A673 (cell line): ENCODE results near the gene ZSCAN30. TPM values are rescaled to one million over a fixed set of nuclear protein-coding genes. Genes with fewer than 3 reads are reported as not detected.

Experiments
- Bru-seq: library from RNA; stranded (reverse); fragments of 400-500 nt; gene quantifications from one replicate; lab custom pipeline; 2021; lab: Mats Ljungman, UMichigan
- BruChase-seq, 2 experiments: library from RNA; stranded (reverse); fragments of 400-500 nt; gene quantifications; one replicate each; lab custom pipeline; 2021; lab: Mats Ljungman, UMichigan
- BruUV-seq: library from RNA; stranded (reverse); fragments of 400-500 nt; replicated peaks from 2 replicates; lab custom pipeline; 2021; lab: Mats Ljungman, UMichigan
- CTCF ChIA-PET: fragments of 300-600 bp; sonication (Branson Sonifier 250); formaldehyde crosslinking; loops from one replicate; lab custom pipeline; 2022; ENCODE audit warnings: antibody characterized with exemption; lab: Charles Lee
- POLR2A ChIA-PET: fragments of 300-600 bp; sonication (Branson Sonifier 250); formaldehyde crosslinking; loops from one replicate; lab custom pipeline; 2022; ENCODE audit warnings: antibody characterized with exemption; ENCODE audit not compliant: low non-redundant PET; lab: Charles Lee
- DNase-seq: peaks from one replicate; pipeline ENCODE4 v3.0.0-alpha.2; 2015; ENCODE audit warnings: low spot score
- H3K27ac ChIP-seq: fragments of 200-600 bp; sonication (generic); 2 replicates; pipeline ENCODE4 v1.5.1; 2016; ENCODE audit warnings: mixed run types, low read depth, mild to moderate bottlenecking, mixed read lengths, antibody characterized with exemption, low read length; ENCODE audit not compliant: poor library complexity, severe bottlenecking
- H3K27me3 ChIP-seq: fragments of 200-600 bp; sonication (generic); replicated peaks from 2 replicates; pipeline ENCODE4 v1.6.1; 2017; ENCODE audit warnings: mixed run types, low read depth, mild to moderate bottlenecking, mixed read lengths, antibody characterized with exemption, low read length; ENCODE audit not compliant: insufficient read depth, poor library complexity
- H3K36me3 ChIP-seq: fragments of 200-600 bp; sonication (generic); 2 replicates; pipeline ENCODE4 v1.6.1; 2016; ENCODE audit warnings: mixed run types, mild to moderate bottlenecking, mixed read lengths, antibody characterized with exemption, low read length; ENCODE audit not compliant: insufficient read depth, poor library complexity, severe bottlenecking
- H3K4me1 ChIP-seq: fragments of 200-600 bp; sonication (generic); 2 replicates; pipeline ENCODE4 v1.6.1; 2017; ENCODE audit warnings: mixed run types, mild to moderate bottlenecking, mixed read lengths, antibody characterized with exemption, low read length; ENCODE audit not compliant: insufficient read depth, poor library complexity, severe bottlenecking
- H3K4me3 ChIP-seq: fragments of 200-600 bp; sonication (generic); 2 replicates; pipeline ENCODE4 v1.5.1; 2016; ENCODE audit warnings: low read depth, mixed run types, mild to moderate bottlenecking, mixed read lengths, low read length; ENCODE audit not compliant: poor library complexity, severe bottlenecking
- H3K9me3 ChIP-seq: fragments of 200-600 bp; sonication (generic); 2 replicates; pipeline ENCODE4 v1.6.1; 2016; ENCODE audit warnings: mixed run types, low read depth, mild to moderate bottlenecking, mixed read lengths, antibody characterized with exemption, low read length; ENCODE audit not compliant: poor library complexity, severe bottlenecking
- EZH2 ChIP-seq: fragments of 200-600 bp; sonication (generic); IDR thresholded peaks from 2 replicates; pipeline ENCODE4 v1.6.1; 2017; ENCODE audit warnings: borderline replicate concordance, low read depth, mild to moderate bottlenecking, mixed read lengths, antibody characterized with exemption, low read length; ENCODE audit not compliant: poor library complexity, severe bottlenecking
- intact Hi-C: fragments of 100-400 bp; cut with micrococcal nuclease; formaldehyde crosslinking; loops from one replicate; pipeline ENCODE4 v1.10.0; 2022; ENCODE audit not compliant: unreplicated experiment
- long read RNA-seq: library from polyadenylated mRNA; stranded (forward); transcript quantifications from one replicate; pipeline ENCODE4 v2.0.0, GENCODE V29; 2022
- total RNA-seq: library from RNA; stranded (reverse); gene quantifications from 2 replicates; pipeline ENCODE4 v1.2.3, GENCODE V29; 2021
- TF ChIP-seq, protein P1 (sequence below): fragments of 300-800, 200-600 bp; sonication (generic); conservative IDR thresholded peaks from 2 replicates; pipeline ENCODE4 v1.5.1; 2017; ENCODE audit warnings: low read depth, mild to moderate bottlenecking, antibody characterized with exemption, low read length, moderate library complexity, mixed read lengths

The ZSCAN30 gene
- total RNA-seq = 17.0 and 18.1 TPM in 2 replicates
- percentile 63 among the genes with signal in this experiment for Bru-seq, nascent RNA
- percentile 73 among the genes with signal in this experiment for BruChase-seq, experiment 1, labeled RNA remaining after a 2-hour chase
- BruChase-seq, experiment 2, labeled RNA remaining after a 6-hour chase = percentile 68 among the genes with signal in this experiment
- long read RNA-seq, full-length matches to known transcripts = 2 of 13 reads
- long read RNA-seq, partial matches to known transcripts = 3 of 13 reads
- long read RNA-seq, other reads (novel, unspliced or antisense) = 8 of 13 reads

DNA sequence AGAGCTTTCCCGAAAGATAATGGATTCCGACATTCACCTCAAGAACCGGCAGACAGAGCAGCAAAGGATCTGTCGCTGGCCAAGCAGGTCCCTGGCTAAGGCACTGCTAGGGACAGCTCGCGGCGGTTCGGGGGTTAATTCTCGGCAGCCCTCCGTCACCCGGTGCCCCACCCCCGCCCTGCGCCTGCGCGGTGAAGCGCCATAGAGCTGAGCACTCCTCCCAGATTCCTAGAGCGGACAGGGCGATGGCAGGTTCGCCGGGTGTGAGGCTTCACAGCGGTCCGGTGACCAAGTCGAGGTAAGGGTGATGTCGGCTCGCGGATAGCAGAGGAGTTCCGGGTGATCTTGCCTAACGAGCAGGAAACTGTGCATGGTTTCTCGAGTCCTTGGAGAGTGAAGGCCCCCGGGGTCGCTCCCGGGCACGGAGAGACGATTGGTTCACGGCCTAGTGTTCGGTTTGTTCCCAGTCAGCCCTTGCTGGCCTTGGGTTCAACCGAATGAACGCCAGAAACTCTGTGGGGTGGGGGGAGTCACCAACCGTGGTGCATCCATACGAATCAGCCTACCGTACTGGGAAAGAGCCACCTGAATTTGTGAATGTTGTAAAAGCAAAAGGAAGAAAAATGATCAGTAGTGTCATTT lies at the start of gene ZSCAN30:
ZSCAN30 (minus strand) TSS at position 136 of the 642 bp plus-strand sequence. CDS start 25,877 bp downstream, outside the sequence.
- POLR2A ChIA-PET = no interaction called here
- CTCF ChIA-PET = no interaction called here
- peak; percentile 97 for DNase-seq
- Histone ChIP-seq H3K4me1 (peaks cover 6% of the 10 kb centered on the region), H3K4me3 (peak within 1 kb of the TSS; percentile 78), H3K36me3 (peaks cover 8% of the 10 kb centered on the region), H3K27me3 (no peaks in the 10 kb centered on the region), H3K9me3 (peaks cover 11% of the 10 kb centered on the region), H3K27ac (peak within 1 kb of the TSS; percentile 81)
- BruUV-seq = no TSS peak
- TF ChIP-seq EZH2 = no peak
- TF ChIP-seq, protein P1, sequence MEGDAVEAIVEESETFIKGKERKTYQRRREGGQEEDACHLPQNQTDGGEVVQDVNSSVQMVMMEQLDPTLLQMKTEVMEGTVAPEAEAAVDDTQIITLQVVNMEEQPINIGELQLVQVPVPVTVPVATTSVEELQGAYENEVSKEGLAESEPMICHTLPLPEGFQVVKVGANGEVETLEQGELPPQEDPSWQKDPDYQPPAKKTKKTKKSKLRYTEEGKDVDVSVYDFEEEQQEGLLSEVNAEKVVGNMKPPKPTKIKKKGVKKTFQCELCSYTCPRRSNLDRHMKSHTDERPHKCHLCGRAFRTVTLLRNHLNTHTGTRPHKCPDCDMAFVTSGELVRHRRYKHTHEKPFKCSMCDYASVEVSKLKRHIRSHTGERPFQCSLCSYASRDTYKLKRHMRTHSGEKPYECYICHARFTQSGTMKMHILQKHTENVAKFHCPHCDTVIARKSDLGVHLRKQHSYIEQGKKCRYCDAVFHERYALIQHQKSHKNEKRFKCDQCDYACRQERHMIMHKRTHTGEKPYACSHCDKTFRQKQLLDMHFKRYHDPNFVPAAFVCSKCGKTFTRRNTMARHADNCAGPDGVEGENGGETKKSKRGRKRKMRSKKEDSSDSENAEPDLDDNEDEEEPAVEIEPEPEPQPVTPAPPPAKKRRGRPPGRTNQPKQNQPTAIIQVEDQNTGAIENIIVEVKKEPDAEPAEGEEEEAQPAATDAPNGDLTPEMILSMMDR = no peak
- intact Hi-C loops = no loop called here

DNA sequence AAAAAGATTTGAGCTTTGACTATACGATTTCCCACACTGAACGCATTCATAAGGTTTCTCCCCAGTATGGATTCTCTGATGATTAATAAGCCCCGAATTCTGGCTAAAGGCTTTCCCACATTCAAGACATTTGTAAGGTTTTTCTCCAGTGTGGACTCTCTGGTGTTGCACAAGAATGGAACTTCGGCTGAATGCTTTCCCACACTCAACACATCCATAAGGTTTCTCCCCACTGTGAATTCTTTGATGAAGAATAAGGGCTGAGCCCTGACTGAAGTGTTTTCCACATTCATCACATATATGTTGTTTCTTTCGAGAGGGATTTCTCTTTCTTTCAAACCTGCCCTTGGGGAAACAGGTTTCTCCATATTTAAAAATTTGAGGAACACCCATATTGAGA lies 47.3 kb upstream of the ZSCAN30 start:
- no peak overlapping the region for H3K4me3 ChIP-seq
- BruUV-seq = no TSS peak
- no peaks in the 10 kb centered on the region for H3K27me3 ChIP-seq
- ChIA-PET CTCF (no interaction called here), POLR2A (no interaction called here)
- H3K36me3 ChIP-seq = peaks cover 84% of the 10 kb centered on the region
- TF ChIP-seq, protein P1 = no peak
- TF ChIP-seq EZH2 = no peak
- H3K9me3 ChIP-seq = no peaks in the 10 kb centered on the region
- H3K27ac ChIP-seq = no peak overlapping the region
- intact Hi-C loops = no loop called here
- no peaks in the 10 kb centered on the region for H3K4me1 ChIP-seq
- no peak for DNase-seq

DNA sequence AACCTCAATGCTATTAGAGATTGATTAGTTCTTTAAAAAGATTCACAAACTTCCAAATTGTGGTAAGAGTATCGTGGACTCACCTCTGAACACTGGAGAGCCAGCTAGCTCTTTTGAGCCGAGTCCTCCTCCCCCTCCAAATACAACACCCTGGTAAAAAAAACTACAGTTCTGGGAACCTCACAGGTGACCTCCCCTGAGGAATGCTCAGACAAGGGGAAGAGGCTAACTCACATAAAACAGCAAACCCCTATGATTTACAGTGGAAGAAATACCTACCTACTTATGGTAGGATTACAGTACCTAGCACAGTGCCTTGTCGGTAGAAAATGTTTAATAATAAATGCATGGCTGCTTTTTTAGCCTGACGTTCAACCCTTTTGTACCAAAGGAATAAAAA lies 45.8 kb upstream of the ZSCAN30 start:
- CTCF ChIA-PET = no interaction called here
- intact Hi-C loops = no loop called here
- Histone ChIP-seq H3K36me3 (peaks cover 85% of the 10 kb centered on the region), H3K9me3 (no peaks in the 10 kb centered on the region), H3K27me3 (no peaks in the 10 kb centered on the region), H3K4me3 (no peak overlapping the region), H3K27ac (no peak overlapping the region), H3K4me1 (no peaks in the 10 kb centered on the region)
- POLR2A ChIA-PET = no interaction called here
- DNase-seq = no peak
- no TSS peak for BruUV-seq
- TF ChIP-seq, protein P1 = no peak
